CD4-positive, alpha-beta T cell treated with Interleukin-10 for 1 hour (primary cell): ENCODE measurements around the gene SHB.

Experiments
- DNase-seq: peaks from one replicate; pipeline ENCODE4 v3.0.0-alpha.2; 2020

SHB gene

GRCh38 chr9:37876376-37876775, 192.7 kb downstream of the SHB start:
- no peak for DNase-seq

DNA sequence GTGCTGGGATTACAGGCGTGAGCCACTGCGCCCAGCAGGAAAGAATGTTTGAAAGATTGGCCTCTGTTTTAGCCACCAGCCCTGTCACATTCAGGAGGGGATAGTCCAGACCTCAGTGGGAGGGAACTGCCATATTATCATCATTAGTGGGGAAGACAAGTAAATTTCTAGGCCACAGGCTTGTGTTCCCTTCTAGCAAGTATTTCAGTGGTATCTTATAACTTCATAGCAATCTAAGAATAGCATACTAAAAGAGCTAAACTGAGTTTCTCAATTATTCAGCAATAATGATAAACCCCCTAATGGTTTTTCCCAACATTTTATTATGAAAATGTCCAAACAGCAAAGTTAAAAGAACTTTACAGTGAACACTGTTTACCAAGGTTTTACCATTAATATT, 195.1 kb downstream of the SHB start:
- DNase-seq = no peak

DNA sequence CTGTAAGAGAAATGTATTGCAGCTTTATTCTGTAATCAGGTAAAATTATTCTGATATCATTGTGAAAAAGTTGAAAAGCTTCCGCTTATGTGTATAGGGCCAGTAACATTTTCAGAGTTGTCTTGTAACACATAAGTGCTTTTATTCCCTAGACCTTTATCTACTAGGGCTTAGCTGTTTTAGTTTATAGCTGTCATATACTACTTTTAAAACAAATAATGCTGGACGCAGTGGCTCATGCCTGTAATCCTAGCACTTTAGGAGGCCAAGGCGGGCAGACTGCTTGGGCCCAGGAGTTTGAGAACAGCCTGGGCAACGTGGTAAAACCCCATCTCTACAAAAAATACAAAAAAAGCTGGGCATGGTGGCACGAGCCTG, 198.2 kb downstream of the SHB start:
- no peak for DNase-seq

GRCh38 chr9:37870081-37870798, 198.8 kb downstream of the SHB start:
- no peak for DNase-seq
